ENCODE measurements around the gene PRR36.

PRR36 gene

DNA sequence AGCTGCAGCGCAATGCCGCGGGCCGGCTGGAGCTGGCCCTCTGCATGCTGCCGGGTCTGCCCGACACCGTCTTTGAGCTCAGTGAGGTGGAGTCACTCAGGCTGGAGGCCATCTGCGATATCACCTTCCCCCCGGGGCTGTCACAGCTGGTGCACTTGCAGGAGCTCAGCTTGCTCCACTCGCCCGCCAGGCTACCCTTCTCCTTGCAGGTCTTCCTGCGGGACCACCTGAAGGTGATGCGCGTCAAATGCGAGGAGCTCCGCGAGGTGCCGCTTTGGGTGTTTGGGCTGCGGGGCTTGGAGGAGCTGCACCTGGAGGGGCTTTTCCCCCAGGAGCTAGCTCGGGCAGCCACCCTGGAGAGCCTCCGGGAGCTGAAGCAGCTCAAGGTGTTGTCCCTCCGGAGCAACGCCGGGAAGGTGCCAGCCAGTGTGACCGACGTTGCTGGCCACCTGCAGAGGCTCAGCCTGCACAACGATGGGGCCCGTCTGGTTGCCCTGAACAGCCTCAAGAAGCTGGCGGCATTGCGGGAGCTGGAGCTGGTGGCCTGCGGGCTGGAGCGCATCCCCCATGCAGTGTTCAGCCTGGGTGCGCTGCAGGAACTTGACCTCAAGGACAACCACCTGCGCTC lies 25.7 kb upstream of the PRR36 start:
- FAIRE-seq, result no peak
- no peak for DNase-seq (ENCODE audit: low spot score)

DNA sequence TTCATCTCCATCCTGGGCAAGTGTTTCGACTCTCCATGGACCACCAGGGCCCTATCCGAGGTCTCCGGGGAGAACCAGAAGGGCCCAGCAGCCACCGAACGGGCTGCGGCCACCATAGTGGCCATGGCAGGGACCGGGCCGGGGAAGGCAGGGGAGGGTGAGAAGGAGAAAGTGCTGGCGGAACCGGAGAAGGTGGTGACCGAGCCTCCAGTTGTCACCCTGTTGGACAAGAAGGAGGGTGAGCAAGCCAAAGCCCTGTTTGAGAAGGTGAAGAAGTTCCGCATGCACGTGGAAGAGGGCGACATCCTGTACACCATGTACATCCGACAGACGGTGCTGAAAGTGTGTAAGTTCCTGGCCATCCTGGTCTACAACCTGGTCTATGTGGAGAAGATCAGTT lies 24.8 kb upstream of the PRR36 start:
- FAIRE-seq, result no peak
- DNase-seq (ENCODE audit: low spot score), result no peak

GRCh38 chr19:7897292-7897691 lies 23.1 kb upstream of the PRR36 start:
- DNase-seq (ENCODE audit: low spot score) (no peak), FAIRE-seq (no peak)

- FAIRE-seq (no peak), DNase-seq (ENCODE audit: low spot score) (no peak)
Observed at GRCh38 chr19:7895565-7895964, 21.4 kb upstream of the PRR36 start.

DNA sequence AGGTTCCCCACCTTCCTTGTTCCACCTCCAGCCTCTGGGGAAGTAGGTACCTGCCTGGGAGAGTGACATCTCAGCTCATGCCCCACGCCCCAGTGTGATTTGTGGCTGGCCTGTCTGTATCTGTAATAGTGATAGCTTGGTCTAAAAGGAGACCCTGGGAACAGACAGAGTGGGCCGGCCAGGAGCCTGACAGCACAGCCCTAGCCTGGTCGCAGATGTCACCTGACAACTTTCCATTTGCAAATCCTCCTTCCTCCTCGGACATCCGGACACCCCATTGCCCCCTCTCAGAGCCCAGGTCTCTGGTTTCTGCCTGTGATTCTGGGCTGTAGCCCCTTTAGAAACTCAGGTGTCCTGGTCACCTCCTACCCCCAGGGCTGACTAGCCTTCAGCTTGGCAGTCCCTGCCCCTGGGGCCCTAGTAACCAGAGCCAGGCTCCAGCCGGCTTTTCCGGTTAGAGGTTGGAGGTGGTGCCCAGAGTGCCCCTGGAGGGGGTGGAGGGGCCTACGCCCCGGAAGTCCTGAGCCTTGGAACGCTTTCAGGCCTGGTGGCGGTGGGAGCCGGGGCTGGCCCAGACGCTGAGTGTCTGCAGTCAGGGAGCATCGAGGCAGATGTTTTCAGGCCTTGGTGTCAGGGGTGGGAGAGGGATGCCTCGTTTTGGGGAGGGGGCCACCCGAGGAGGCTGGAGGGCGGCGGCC lies 20.6 kb upstream of the PRR36 start:
- DNase-seq (ENCODE audit: low spot score), result no peak
- FAIRE-seq, result no peak

- DNase-seq (ENCODE audit: low spot score), result peak; percentile 71
- peak; percentile 76 for FAIRE-seq
Observed at GRCh38 chr19:7893362-7894101, 19.3 kb upstream of the PRR36 start.

DNA sequence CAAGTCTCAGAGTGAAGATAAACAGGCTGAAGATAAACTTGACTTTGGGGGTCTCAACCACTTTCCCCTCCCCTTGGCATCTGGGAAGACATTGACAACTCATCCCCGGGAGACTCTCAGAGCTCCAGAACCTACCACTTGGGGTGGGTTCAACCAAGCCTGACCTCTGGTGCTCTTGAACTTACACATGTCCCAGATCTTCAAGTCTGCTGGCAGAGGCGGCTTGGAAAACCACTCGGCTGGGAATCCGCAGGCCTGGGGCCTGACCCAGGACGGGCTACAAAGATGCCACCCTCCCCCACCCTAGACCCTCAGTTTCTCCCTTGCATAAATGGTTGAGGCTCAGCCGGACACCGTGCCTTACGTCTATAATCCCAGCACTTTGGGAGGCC lies 14.6 kb upstream of the PRR36 start:
- FAIRE-seq, result no peak
- DNase-seq (ENCODE audit: low spot score), result no peak

GRCh38 chr19:7888145-7888825 lies 14.1 kb upstream of the PRR36 start, which contains the start of gene LRRC8E:
Gene LRRC8E (plus strand): TSS chr19:7888510. CDS start chr19:7895604, 7,094 bp downstream.
- no peak for FAIRE-seq

GRCh38 chr19:7887408-7888144 lies 13.4 kb upstream of the PRR36 start:
- FAIRE-seq, result no peak

More at GRCh38 chr19:7888145-7888825, 14.1 kb upstream of the PRR36 start, which contains the start of gene LRRC8E:
- peak; percentile 56 for DNase-seq (ENCODE audit: low spot score)

GRCh38 chr19:7885818-7886217 lies 11.6 kb upstream of the PRR36 start:
- FAIRE-seq, result no peak

More at GRCh38 chr19:7887408-7888144, 13.4 kb upstream of the PRR36 start:
- DNase-seq (ENCODE audit: low spot score), result no peak

DNA sequence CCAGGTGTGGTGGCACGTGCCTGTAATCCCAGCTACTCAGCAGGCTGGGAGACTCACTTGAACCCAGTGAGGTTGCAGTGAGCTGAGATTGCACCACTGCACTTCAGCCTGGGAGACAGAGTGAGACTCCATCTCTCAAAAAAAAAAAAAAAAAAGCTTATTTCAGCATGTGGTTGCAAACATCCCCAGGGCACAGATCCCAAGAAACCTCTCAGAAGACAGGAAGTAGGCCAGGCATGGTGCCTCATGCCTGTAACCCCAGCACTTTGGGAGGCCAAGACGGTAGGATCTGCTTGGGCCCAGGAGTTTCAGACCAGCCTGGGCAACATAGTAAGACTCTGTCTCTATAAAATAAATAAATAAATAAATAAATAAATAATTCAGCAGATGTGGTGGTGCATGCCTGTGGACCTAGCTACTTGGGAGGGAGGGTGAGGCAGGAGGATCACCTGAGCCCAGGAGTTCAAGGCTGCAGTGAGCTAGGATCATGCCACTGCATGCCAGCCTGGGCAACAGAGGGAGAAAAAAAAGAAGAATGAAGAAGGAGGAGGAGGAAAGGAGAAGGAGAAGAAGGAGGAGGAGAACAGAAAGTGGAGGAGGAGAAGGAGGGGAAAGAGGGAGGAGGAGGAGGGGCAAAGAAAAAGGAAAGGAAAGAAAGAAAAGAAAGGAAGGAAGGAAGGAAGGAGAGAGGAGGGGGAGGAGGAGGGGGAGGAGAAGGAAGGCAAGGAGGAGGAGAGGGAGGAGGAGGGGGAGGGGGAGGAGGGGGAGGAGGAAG lies 9.8 kb upstream of the PRR36 start:
- no peak for DNase-seq (ENCODE audit: low spot score)
- FAIRE-seq, result no peak

More at GRCh38 chr19:7885818-7886217, 11.6 kb upstream of the PRR36 start:
- no peak for DNase-seq (ENCODE audit: low spot score)

DNA sequence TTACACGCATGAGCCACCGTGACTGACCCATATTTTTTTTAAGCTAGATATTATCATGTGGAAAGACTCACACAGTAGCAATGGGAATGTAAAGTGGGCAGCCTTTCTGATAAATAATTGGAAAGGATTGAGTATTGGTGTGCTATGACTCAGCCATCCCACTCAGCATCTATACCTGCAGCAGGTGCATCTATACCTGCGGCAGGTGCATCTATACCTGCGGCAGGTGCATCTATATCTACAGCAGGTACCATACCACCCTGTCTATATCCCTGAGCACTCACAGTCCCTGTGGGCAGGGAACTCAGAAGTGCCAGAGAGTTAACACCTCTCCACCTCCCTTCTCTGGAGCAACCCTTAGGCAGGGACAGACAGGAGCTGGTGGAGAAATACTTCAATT lies 8.9 kb upstream of the PRR36 start:
- no peak for FAIRE-seq

DNA sequence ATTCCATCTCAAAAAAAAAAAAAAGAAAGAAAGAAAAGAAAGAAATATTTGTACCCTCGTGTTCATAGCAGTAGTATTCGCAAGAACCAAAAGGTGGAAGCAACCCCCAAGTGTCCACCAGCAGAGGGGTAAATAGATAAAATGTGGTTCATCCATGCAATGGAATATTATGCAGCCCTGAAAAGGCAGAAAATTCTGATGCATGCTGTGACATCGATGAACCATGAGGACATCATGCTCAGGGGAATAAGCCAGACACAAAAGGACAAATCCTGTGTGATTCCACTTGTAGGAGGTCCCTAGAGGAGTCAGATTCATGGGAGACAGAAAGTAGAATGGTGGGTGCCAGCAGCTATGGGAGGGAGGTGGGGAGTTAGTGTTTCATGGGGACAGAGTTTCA lies 7.7 kb upstream of the PRR36 start:
- DNase-seq (ENCODE audit: low spot score), result no peak
- no peak for FAIRE-seq

More for the DNA sequence above, 8.9 kb upstream of the PRR36 start:
- no peak for DNase-seq (ENCODE audit: low spot score)

- FAIRE-seq (no peak), DNase-seq (ENCODE audit: low spot score) (no peak)
Observed at GRCh38 chr19:7879836-7880235, 5.6 kb upstream of the PRR36 start.

- DNase-seq (ENCODE audit: low spot score) (no peak), FAIRE-seq (no peak)
Observed at GRCh38 chr19:7879111-7879807, 5.1 kb upstream of the PRR36 start.

GRCh38 chr19:7877249-7877836 lies 3.2 kb upstream of the PRR36 start:
- DNase-seq (ENCODE audit: low spot score) (no peak), FAIRE-seq (no peak)

DNA sequence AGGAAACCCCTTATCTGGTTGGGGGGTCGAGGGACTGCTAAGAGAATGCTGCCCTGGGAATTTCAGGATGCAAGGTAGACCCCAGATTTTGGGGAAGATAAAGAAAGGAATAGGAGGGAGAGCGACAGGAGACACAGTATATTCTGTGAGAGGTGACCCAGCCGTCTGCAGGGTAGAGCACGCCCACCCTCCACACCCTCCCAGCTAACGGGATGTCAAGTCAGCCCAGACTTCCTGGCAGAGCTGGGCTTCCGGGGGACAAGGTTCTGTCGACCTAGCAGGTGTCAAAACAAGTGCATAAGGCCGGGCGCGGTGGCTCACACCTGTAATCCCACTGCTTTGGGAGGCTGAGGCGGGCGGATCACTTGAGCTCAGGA lies 695 bp upstream of the PRR36 start:
- DNase-seq (ENCODE audit: low spot score) (no peak), FAIRE-seq (no peak)

- no peak for DNase-seq (ENCODE audit: low spot score)
- no peak for FAIRE-seq
Observed at GRCh38 chr19:7873304-7874075, 700 bp downstream of the PRR36 start.
